ENCODE results near the gene PLCB2. TPM values are rescaled to one million over a fixed set of nuclear protein-coding genes. Genes with fewer than 3 reads are reported as not detected.

Gene PLCB2
- total RNA-seq, 1 donor from 2014 or later: 9.8 TPM

DNA sequence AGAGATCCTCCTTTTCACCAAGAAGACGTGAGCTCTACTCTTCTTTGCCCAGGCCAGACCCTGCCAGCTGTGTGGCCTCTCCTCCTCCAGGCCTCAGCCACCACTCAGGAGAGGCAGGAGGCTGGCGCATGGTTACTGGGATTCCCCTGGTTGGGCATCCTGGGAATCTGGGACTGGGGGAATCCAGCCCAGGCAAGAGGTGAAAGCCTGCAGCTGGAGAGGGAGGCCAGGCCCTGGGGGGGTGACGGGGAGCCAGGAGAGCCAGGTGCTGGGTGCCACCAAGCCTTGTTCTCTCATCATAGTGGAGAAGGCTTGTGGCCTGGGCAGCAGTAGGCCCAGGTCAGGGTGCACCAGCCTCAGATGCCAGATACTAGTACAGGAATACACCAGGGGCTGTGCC is 26.8 kb upstream of the PLCB2 start:
- Mint-ChIP-seq H3K27ac (peak overlapping the region; percentile 64), H3K9me3 (no peaks in the 10 kb centered on the region), H3K27me3 (ENCODE audit: low read depth) (no peaks in the 10 kb centered on the region), H3K4me3 (no peak overlapping the region), H3K36me3 (no peaks in the 10 kb centered on the region), H3K4me1 (peaks cover 62% of the 10 kb centered on the region)
- DNase-seq (ENCODE audit: low spot score in 2 of 2, unreplicated experiment in 2 of 2): no peak
- TF ChIP-seq, protein P1, sequence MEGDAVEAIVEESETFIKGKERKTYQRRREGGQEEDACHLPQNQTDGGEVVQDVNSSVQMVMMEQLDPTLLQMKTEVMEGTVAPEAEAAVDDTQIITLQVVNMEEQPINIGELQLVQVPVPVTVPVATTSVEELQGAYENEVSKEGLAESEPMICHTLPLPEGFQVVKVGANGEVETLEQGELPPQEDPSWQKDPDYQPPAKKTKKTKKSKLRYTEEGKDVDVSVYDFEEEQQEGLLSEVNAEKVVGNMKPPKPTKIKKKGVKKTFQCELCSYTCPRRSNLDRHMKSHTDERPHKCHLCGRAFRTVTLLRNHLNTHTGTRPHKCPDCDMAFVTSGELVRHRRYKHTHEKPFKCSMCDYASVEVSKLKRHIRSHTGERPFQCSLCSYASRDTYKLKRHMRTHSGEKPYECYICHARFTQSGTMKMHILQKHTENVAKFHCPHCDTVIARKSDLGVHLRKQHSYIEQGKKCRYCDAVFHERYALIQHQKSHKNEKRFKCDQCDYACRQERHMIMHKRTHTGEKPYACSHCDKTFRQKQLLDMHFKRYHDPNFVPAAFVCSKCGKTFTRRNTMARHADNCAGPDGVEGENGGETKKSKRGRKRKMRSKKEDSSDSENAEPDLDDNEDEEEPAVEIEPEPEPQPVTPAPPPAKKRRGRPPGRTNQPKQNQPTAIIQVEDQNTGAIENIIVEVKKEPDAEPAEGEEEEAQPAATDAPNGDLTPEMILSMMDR (IDR thresholded peaks at IDR 0.05; ENCODE audit: unreplicated experiment): no peak

DNA sequence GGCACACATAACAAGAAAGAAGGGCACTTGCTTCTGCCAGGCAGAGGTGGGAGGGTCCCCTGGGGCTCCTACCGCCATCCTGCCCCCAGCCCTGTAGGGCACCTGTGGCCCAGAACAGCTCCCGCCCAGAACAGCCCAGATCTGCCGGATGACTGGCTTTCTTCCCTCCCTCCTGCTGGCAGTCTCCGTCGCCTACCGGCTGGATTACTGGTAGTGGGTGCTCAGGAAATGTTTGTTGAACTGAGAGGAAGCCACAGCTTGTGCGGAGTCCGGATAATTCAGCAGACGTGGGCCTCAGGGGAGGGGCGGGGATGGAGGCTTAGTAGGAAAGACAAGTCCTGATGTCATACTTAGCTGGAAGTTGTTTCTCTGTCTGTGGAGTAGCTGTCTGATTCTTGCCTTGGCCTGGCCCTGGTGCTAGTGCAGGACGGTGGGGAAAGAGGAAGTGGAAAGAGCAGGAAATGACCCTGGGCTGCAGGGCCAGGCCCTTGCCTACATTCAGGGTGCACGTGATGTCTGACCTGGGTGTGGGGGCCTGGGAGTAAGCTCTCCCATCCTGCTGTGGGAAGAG is 26.3 kb upstream of the PLCB2 start:
- Mint-ChIP-seq H3K27me3 (ENCODE audit: low read depth) (no peaks in the 10 kb centered on the region), H3K36me3 (no peaks in the 10 kb centered on the region), H3K27ac (peak overlapping the region; percentile 64), H3K4me3 (no peak overlapping the region), H3K9me3 (no peaks in the 10 kb centered on the region), H3K4me1 (peaks cover 60% of the 10 kb centered on the region)
- no peak for DNase-seq (ENCODE audit: low spot score in 2 of 2, unreplicated experiment in 2 of 2)
- TF ChIP-seq, protein P1 (IDR thresholded peaks at IDR 0.05; ENCODE audit: unreplicated experiment): no peak

GRCh38 chr15:40332113-40332781 is 24.5 kb upstream of the PLCB2 start:
- H3K27ac Mint-ChIP-seq: no peak overlapping the region
- DNase-seq (ENCODE audit: low spot score in 2 of 2, unreplicated experiment in 2 of 2): no peak
- H3K27me3 Mint-ChIP-seq (ENCODE audit: low read depth): no peaks in the 10 kb centered on the region
- H3K4me3 Mint-ChIP-seq: no peak overlapping the region
- H3K36me3 Mint-ChIP-seq: no peaks in the 10 kb centered on the region
- peaks cover 63% of the 10 kb centered on the region for H3K4me1 Mint-ChIP-seq
- H3K9me3 Mint-ChIP-seq: no peaks in the 10 kb centered on the region
- TF ChIP-seq, protein P1 (IDR thresholded peaks at IDR 0.05; ENCODE audit: unreplicated experiment): no peak

DNA sequence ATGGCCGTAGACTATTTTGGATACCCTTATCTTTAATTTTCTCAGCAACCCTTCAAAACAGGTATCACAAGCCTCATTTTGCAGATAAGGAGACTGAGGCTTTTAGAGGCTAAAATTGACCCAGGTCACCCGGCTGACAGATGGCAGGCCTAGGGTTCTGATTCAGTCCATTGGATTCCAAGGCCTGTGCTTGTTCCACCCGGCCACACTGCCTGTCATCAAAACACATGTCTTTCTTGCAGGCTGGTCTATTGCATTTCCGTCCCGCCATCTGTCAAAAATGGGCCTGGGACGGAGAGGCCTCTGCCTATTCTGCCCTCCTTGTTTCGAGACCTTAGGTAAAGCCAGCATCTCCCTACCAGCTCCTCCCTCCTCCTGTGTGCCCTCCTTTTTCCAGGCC is 23.9 kb upstream of the PLCB2 start:
- TF ChIP-seq, protein P1 (IDR thresholded peaks at IDR 0.05; ENCODE audit: unreplicated experiment): no peak
- H3K4me3 Mint-ChIP-seq: no peak overlapping the region
- DNase-seq (ENCODE audit: low spot score in 2 of 2, unreplicated experiment in 2 of 2): no peak
- no peaks in the 10 kb centered on the region for H3K36me3 Mint-ChIP-seq
- no peaks in the 10 kb centered on the region for H3K27me3 Mint-ChIP-seq (ENCODE audit: low read depth)
- H3K9me3 Mint-ChIP-seq: no peaks in the 10 kb centered on the region
- peaks cover 65% of the 10 kb centered on the region for H3K4me1 Mint-ChIP-seq
- no peak overlapping the region for H3K27ac Mint-ChIP-seq

DNA sequence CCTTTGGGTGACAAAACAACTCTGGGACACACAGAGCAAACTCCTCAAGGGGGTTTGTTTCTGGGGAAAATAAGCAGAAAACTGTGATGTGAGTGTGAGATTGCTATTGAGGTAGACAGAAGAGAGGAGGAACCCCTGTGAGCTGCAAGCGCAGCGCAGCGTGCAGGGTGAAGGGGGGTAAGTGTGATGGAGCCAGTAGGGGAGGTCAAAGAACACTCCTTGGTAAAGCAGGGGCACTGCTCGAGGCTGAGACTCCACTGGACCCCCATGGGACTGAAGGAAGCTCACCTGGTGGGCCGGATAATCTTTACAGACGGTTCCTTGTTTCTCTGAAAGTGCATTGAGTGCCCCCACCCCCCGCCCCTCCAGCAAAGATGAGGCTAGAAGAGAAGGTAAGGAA is 23.3 kb upstream of the PLCB2 start:
- no peak for DNase-seq (ENCODE audit: low spot score in 2 of 2, unreplicated experiment in 2 of 2)
- Mint-ChIP-seq H3K9me3 (no peaks in the 10 kb centered on the region), H3K27me3 (ENCODE audit: low read depth) (no peaks in the 10 kb centered on the region), H3K36me3 (no peaks in the 10 kb centered on the region), H3K4me1 (peaks cover 65% of the 10 kb centered on the region), H3K4me3 (no peak overlapping the region), H3K27ac (peak overlapping the region; percentile 56)
- TF ChIP-seq, protein P1 (IDR thresholded peaks at IDR 0.05; ENCODE audit: unreplicated experiment): no peak

Data from mesothelial cell of epicardium (in vitro differentiated cells).